Panc1 (cell line): ENCODE measurements around the gene JAK2.

Experiments used
- POLR2AphosphoS5 ChIP-seq: IDR thresholded peaks from 2 replicates; pipeline ENCODE4 v1.6.1; 2012; ENCODE audit warnings: mild to moderate bottlenecking, low read depth, low read length, moderate library complexity
- REST ChIP-seq, 2 experiments: IDR thresholded peaks; 2 replicates each; pipeline ENCODE4 v1.6.1; 2011 to 2012; ENCODE audit warnings: low read depth in 2 of 2, control low read depth in 1 of 2, low read length in 1 of 2, mild to moderate bottlenecking in 1 of 2, moderate library complexity in 1 of 2; ENCODE audit not compliant: insufficient read depth in 1 of 2
- TCF7L2 ChIP-seq: IDR thresholded peaks from 2 replicates; pipeline ENCODE4 v1.6.1; 2011; ENCODE audit warnings: mild to moderate bottlenecking, low read depth, low read length, inconsistent platforms
- TF ChIP-seq, protein P1 (sequence below): fragments of 450-650 bp; IDR thresholded peaks from 2 replicates; pipeline ENCODE4 v1.5.1; 2017; ENCODE audit warnings: mild to moderate bottlenecking

GRCh38 chr9:5042661-5043178 lies 57.6 kb downstream of the JAK2 start:
- TF ChIP-seq, protein P1, sequence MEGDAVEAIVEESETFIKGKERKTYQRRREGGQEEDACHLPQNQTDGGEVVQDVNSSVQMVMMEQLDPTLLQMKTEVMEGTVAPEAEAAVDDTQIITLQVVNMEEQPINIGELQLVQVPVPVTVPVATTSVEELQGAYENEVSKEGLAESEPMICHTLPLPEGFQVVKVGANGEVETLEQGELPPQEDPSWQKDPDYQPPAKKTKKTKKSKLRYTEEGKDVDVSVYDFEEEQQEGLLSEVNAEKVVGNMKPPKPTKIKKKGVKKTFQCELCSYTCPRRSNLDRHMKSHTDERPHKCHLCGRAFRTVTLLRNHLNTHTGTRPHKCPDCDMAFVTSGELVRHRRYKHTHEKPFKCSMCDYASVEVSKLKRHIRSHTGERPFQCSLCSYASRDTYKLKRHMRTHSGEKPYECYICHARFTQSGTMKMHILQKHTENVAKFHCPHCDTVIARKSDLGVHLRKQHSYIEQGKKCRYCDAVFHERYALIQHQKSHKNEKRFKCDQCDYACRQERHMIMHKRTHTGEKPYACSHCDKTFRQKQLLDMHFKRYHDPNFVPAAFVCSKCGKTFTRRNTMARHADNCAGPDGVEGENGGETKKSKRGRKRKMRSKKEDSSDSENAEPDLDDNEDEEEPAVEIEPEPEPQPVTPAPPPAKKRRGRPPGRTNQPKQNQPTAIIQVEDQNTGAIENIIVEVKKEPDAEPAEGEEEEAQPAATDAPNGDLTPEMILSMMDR, result no peak
- TF ChIP-seq POLR2AphosphoS5 (no peak), REST (IDR thresholded peaks at IDR 0.05; ENCODE audit: insufficient read depth in 1 of 2, low read depth in 2 of 2, low read length in 1 of 2) (no peak), TCF7L2 (no peak)
